PC-9 (cell line): ENCODE data around the gene ACTR5.

ENCODE experiments used
- EZH2 ChIP-seq: fragments of 200-600 bp; sonication (generic); IDR thresholded peaks from 2 replicates; pipeline ENCODE4 v1.8.0; 2017; ENCODE audit warnings: antibody characterized with exemption, low read depth
- TF ChIP-seq, protein P1 (sequence below): fragments of 200-600 bp; sonication (generic); conservative IDR thresholded peaks from 2 replicates; pipeline ENCODE4 v1.6.1; 2017; ENCODE audit warnings: mixed run types, antibody characterized with exemption, mild to moderate bottlenecking, moderate library complexity

DNA sequence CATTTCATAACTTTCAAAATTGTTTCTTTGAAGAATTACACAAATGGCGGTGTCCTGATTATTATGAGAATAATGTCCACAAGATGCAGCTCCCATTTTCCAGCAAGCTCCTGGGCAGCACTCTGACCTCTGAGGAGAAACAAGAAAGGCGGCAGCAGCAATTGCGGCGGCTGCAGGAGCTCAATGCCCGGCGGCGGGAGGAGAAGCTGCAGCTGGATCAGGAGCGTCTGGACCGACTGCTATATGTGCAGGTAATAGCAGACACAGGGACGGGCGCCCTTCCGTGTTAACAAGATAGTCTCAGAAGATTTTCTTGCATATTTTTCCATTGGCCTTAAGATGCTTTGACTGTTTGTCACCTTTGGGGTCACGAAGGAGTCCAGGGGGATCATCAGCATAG is 6.7 kb downstream of the ACTR5 start:
- TF ChIP-seq EZH2: no peak
- TF ChIP-seq, protein P1, sequence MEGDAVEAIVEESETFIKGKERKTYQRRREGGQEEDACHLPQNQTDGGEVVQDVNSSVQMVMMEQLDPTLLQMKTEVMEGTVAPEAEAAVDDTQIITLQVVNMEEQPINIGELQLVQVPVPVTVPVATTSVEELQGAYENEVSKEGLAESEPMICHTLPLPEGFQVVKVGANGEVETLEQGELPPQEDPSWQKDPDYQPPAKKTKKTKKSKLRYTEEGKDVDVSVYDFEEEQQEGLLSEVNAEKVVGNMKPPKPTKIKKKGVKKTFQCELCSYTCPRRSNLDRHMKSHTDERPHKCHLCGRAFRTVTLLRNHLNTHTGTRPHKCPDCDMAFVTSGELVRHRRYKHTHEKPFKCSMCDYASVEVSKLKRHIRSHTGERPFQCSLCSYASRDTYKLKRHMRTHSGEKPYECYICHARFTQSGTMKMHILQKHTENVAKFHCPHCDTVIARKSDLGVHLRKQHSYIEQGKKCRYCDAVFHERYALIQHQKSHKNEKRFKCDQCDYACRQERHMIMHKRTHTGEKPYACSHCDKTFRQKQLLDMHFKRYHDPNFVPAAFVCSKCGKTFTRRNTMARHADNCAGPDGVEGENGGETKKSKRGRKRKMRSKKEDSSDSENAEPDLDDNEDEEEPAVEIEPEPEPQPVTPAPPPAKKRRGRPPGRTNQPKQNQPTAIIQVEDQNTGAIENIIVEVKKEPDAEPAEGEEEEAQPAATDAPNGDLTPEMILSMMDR: no peak
